Measurements from ENCODE around the gene HCN1. TPM values are rescaled to one million over a fixed set of nuclear protein-coding genes. Genes with fewer than 3 reads are reported as not detected.
A peak's percentile ranks its signal among the peaks of the same experiment; 100 is the strongest.

Gene HCN1
- total RNA-seq, 4 donors from 2014 or later: 0.16 TPM; not detected in 3

- in situ Hi-C loops (cut with MboI; ENCODE audit: low pct_ligation_motif_present in 1 of 4, low pct_unique_long_range_greater_than_20kb in 1 of 4, low sequenced_read_pairs in 3 of 4) (no loop called here), intact Hi-C loops (cut with DNase I; ENCODE audit: low total_unique reads) (no loop called here)
- Histone ChIP-seq H3K4me3 (no peak overlapping the region), H3K27me3 (no peaks in the 10 kb centered on the region), H3K27ac (no peak overlapping the region), H3K9me3 (no peaks in the 10 kb centered on the region), H3K4me1 (no peaks in the 10 kb centered on the region), H3K36me3 (no peaks in the 10 kb centered on the region)
- no peak for DNase-seq
- no peak for TF ChIP-seq CTCF (IDR thresholded peaks at IDR 0.05)
- TF ChIP-seq EP300 (IDR thresholded peaks at IDR 0.05; ENCODE audit: low read depth): no peak
- no peak for TF ChIP-seq POLR2A (IDR thresholded peaks at IDR 0.05)
- no peak for TF ChIP-seq POLR2AphosphoS5 (IDR thresholded peaks at IDR 0.05)
These were observed 53.1 kb downstream of the HCN1 start for GRCh38 chr5:45643056-45643455.

GRCh38 chr5:45642370-45642769 lies 53.8 kb downstream of the HCN1 start:
- TF ChIP-seq CTCF (IDR thresholded peaks at IDR 0.05) (no peak), POLR2A (IDR thresholded peaks at IDR 0.05) (no peak), EP300 (IDR thresholded peaks at IDR 0.05; ENCODE audit: low read depth) (no peak), POLR2AphosphoS5 (IDR thresholded peaks at IDR 0.05) (no peak)
- intact Hi-C loops (cut with DNase I; ENCODE audit: low total_unique reads) (no loop called here), in situ Hi-C loops (cut with MboI; ENCODE audit: low pct_ligation_motif_present in 1 of 4, low pct_unique_long_range_greater_than_20kb in 1 of 4, low sequenced_read_pairs in 3 of 4) (no loop called here)
- H3K4me3 ChIP-seq: no peak overlapping the region
- no peak overlapping the region for H3K27ac ChIP-seq
- H3K9me3 ChIP-seq: no peaks in the 10 kb centered on the region
- H3K36me3 ChIP-seq: no peaks in the 10 kb centered on the region
- H3K4me1 ChIP-seq: no peaks in the 10 kb centered on the region
- no peak for DNase-seq
- no peaks in the 10 kb centered on the region for H3K27me3 ChIP-seq

GRCh38 chr5:45639040-45639439 lies 57.1 kb downstream of the HCN1 start:
- no peaks in the 10 kb centered on the region for H3K9me3 ChIP-seq
- no peak for DNase-seq
- in situ Hi-C loops (cut with MboI; ENCODE audit: low pct_ligation_motif_present in 1 of 4, low pct_unique_long_range_greater_than_20kb in 1 of 4, low sequenced_read_pairs in 3 of 4) (no loop called here), intact Hi-C loops (cut with DNase I; ENCODE audit: low total_unique reads) (no loop called here)
- no peaks in the 10 kb centered on the region for H3K4me1 ChIP-seq
- H3K27me3 ChIP-seq: no peaks in the 10 kb centered on the region
- no peaks in the 10 kb centered on the region for H3K36me3 ChIP-seq
- no peak for TF ChIP-seq EP300 (IDR thresholded peaks at IDR 0.05; ENCODE audit: low read depth)
- peak in 1 of 5 experiments; percentile 7 for TF ChIP-seq CTCF (IDR thresholded peaks at IDR 0.05)
- H3K4me3 ChIP-seq: no peak overlapping the region
- 20 to 42% methylated on average over 2 of the region's 2 CpGs for WGBS, 2 donors (ENCODE audit: low coverage in 1 of 2)
- no peak overlapping the region for H3K27ac ChIP-seq

- Histone ChIP-seq H3K27ac (no peak overlapping the region), H3K9me3 (no peaks in the 10 kb centered on the region), H3K27me3 (no peaks in the 10 kb centered on the region), H3K36me3 (no peaks in the 10 kb centered on the region), H3K4me3 (no peak overlapping the region), H3K4me1 (no peaks in the 10 kb centered on the region)
- no peak for DNase-seq
- 51 to 78% methylated on average over 2 of the region's 2 CpGs for WGBS, 2 donors (ENCODE audit: low coverage in 1 of 2)
- in situ Hi-C loops (cut with MboI; ENCODE audit: low pct_ligation_motif_present in 1 of 4, low pct_unique_long_range_greater_than_20kb in 1 of 4, low sequenced_read_pairs in 3 of 4): no loop called here
- intact Hi-C loops (cut with DNase I; ENCODE audit: low total_unique reads): no loop called here
- TF ChIP-seq EP300 (IDR thresholded peaks at IDR 0.05; ENCODE audit: low read depth) (no peak), CTCF (IDR thresholded peaks at IDR 0.05) (no peak), POLR2A (IDR thresholded peaks at IDR 0.05) (no peak), POLR2AphosphoS5 (IDR thresholded peaks at IDR 0.05) (no peak)
These were observed 69.0 kb downstream of the HCN1 start for GRCh38 chr5:45627076-45627656.

Data from transverse colon (tissue), 4 donors.